GM21423 (cell line): ENCODE results near the gene SF3B1.
"Not testable (repeated sequence)": the region's sequence is repeated elsewhere in the genome, so short reads cannot be mapped to it uniquely, and the experiment has no call there.

Experiments
- ATAC-seq: cut with Tn5 transposase; IDR thresholded peaks from one replicate; pipeline ENCODE4 v1.9.1; 2021; ENCODE audit warnings: mild to moderate bottlenecking, moderate library complexity; ENCODE audit not compliant: unreplicated experiment

The SF3B1 gene

DNA sequence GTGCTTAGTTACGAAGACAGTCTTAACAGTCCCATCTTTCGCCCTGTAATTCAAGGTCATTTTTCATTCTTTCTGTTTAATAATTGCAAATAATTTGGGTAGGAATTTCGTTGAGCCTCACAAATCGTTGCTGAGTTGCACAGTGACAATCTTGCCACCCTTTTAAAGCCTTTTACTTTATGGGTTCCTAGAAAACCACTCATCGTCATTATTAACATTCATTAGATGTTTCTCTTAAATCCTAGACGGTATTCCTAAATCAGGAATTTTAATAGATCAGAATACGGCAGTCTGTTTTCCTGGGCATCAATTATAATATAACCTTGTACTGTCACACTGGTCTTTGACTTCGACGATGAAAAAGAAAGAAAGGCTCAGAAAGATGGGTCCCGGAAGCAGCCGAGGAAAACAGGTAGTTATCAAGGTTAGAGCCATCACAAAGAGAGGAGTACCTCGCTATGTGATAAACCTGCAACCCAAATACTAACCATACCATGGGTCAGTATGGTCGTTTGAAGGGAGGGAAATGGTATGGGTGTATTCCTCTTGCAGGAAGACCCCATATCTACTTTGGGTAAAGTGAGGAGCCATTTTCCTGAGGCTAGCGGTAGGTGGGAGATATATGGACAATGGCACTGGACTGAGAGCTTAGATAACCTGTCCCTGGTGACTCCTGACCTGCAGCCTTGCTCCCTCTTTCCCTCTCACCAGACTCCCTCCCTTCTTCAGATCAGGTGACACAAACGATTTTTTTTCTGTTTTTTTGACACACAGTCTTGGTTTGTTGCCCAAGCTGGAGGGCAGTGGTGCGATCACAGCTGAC is 981 bp upstream of the SF3B1 start:
- no peak for ATAC-seq

- no peak for ATAC-seq
These were observed 919 bp downstream of the SF3B1 start for GRCh38 chr2:197433780-197434438.

- not testable (repeated sequence) for ATAC-seq
These were observed 2.3 kb downstream of the SF3B1 start for GRCh38 chr2:197432527-197432926.

GRCh38 chr2:197431858-197432257 is 3.0 kb downstream of the SF3B1 start:
- ATAC-seq, result no peak

DNA sequence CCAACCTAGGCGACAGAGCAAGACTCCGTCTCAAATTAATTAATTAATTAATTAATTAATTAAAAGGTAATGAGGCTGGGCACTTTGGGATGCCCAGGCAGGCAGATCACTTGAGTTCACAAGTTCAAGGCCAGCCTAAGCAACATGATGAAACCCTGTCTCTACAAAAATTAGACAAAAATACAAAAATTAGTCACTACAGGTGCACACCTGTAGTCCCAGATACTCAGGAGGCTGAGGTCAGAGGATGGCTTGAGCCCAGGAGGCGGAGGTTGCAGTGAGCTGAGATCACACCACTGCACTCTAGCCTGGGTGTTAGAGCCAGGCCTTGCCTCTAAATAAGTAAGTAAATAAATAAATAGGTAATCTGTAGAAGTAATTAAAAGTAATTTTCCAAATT is 6.8 kb downstream of the SF3B1 start:
- no peak for ATAC-seq

GRCh38 chr2:197426723-197427603 is 7.9 kb downstream of the SF3B1 start:
- ATAC-seq, result no peak

DNA sequence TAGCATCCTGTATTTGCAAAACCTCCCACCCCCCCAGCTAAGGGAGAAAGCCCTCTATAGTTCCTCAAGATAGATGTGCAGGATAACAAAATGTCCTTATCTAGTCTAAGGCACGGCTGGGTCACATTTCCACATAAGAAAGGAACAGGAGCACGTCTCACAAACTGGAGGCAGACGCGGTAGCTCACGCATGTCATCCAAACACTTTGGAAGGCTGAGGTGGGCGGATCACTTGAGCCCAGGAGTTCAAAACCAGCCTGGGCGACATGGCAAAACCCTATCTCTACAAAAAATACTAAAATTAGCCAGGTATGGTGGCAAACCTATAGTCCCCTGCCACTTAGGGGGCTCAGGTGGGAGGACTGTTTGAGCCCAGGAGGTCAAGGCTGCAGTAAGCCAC is 9.3 kb downstream of the SF3B1 start:
- ATAC-seq, result no peak

DNA sequence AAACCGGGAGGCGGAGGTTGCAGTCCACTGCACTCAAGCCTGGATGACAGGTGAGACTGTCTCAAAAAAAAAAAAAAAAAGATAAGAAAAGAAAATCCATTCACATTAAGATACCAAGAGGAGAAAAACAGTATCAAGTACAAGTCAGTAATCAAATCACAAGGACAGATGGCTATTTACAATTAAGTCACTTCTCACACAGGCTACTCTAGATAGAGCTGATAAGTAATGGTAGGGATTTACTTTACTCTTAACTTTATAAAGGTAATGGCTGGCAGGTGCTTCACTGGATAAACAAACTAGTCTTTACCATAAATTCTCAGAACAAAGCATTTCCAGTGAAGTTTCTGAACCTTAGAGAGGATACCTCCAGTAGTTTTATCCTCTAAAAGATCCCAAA is 11.5 kb downstream of the SF3B1 start:
- no peak for ATAC-seq

GRCh38 chr2:197419438-197419837 is 15.4 kb downstream of the SF3B1 start:
- ATAC-seq, result no peak

GRCh38 chr2:197416268-197416667 is 18.6 kb downstream of the SF3B1 start:
- ATAC-seq, result no peak

- no peak for ATAC-seq
These were observed 20.3 kb downstream of the SF3B1 start for GRCh38 chr2:197414515-197414914.

- no peak for ATAC-seq
These were observed 20.8 kb downstream of the SF3B1 start for GRCh38 chr2:197414039-197414438.

DNA sequence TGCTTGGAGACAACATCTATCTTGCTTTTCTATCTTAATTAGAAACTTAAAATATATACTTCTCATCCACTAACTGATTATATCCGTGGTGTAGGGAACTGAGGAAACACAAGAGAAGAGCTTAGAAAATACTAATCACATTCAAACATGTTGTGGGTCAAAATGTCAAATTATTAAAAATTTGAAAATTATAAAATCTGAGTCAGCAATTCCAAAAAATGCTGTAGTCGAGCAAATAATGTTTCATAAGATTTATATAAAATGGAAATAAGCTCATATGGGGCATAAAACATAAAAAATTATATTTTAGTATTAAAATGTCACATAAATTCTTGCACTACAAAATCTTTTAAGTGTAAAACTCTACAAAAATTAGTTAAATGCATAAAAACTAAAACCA is 29.2 kb downstream of the SF3B1 start:
- no peak for ATAC-seq

- ATAC-seq, result no peak
These were observed 34.8 kb downstream of the SF3B1 start for GRCh38 chr2:197399887-197400540.

- ATAC-seq, result no peak
These were observed 35.9 kb downstream of the SF3B1 start for GRCh38 chr2:197398913-197399312.

DNA sequence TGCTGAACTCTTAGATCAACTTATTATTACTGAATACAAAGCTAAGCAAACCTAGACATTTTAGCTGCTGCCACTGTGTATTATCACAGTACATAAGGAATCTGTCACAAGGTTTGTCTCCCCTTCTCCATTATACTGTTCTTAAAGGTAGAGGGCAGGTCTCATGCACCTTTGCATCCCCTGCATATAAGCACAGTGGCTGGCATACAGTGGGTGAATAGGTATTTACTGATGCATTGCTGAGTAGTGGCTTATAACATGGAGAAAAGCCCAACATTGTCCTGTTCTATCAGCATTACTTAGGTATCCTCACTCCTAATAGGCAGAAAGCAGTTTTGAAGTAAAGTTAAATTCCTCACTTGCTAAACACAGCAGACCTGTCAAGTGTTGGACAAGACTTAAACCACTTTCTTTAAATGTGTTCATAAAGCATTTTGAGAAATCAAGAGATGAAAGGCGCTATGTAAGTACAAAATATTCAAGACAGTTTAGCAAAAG is 43.6 kb downstream of the SF3B1 start:
- no peak for ATAC-seq

DNA sequence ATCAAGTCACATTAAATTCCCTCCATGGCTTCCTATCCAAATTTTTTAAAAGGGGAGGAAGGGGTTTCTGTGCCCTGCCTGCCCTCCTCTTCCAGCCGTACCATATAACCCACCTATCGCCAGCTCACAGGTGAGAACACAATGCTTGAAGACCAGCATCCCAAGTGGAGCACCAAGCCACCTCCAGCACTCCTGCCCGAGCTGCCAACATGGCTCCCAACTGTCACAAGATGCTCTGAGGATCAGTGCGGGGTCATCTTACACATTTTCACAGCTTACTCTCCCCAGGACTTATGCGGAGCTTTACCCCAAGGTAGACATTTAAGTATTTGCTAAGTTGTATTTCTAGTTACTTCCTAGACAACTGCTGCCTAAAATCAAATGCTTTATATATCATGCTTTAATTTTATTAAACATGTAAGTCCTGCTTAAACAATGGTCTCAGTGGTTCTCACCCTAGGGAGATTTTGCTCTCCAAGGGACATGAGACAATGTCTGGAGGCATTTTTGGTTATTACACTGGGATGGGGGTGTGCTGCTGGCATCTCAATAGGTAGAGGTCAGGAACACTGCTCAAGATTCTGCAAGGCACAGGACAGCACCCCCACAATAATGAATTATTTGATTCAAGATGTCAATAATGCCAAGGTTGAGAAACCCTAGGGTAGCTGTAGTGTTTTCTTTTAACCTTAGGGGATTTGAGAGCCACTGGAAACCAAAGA is 45.8 kb downstream of the SF3B1 start:
- ATAC-seq, result no peak

DNA sequence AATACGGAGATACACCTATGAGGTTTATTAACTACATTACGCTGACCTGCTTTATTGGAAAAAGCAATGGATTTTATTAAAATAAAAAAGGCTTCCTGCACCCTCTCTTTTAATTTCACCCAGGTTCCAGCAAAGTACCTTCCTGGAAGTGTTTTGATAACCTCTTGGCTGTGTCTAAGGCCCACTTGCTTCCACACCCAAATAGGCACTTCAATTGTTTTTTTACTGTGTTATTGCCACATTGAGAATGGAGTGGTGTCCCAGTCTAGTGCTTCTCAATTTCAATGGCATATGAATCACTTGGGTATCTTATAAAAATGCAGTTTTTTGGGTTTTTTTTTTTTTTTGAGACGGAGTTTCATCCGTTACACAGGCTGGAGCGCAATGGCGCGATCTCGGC is 47.6 kb downstream of the SF3B1 start:
- ATAC-seq, result no peak

GRCh38 chr2:197386242-197386641 is 48.6 kb downstream of the SF3B1 start:
- no peak for ATAC-seq

- no peak for ATAC-seq
These were observed 51.0 kb downstream of the SF3B1 start for GRCh38 chr2:197383825-197384224.
